Mucosa of rectum (tissue), 2 donors: ENCODE results near the gene STX12.
"Not testable (repeated sequence)": the region's sequence is repeated elsewhere in the genome, so short reads cannot be mapped to it uniquely, and the experiment has no call there.

Experiments
- H3K27ac ChIP-seq, 2 donors: one replicate each; pipeline ENCODE4 v1.7.0; 2013; ENCODE audit warnings: inconsistent platforms in 2 of 2, low read depth in 2 of 2, low read length in 2 of 2
- H3K27me3 ChIP-seq, 2 donors: one replicate each; pipeline ENCODE4 v1.7.0; 2013; ENCODE audit warnings: low read length in 2 of 2; ENCODE audit not compliant: control insufficient read depth in 2 of 2, insufficient read depth in 2 of 2
- H3K36me3 ChIP-seq, 2 donors: one replicate each; pipeline ENCODE4 v1.7.0; 2013; ENCODE audit warnings: low read length in 2 of 2; ENCODE audit not compliant: control insufficient read depth in 2 of 2, insufficient read depth in 2 of 2
- H3K4me1 ChIP-seq, 2 donors: one replicate each; pipeline ENCODE4 v1.7.0; 2013; ENCODE audit warnings: low read length in 2 of 2, mild to moderate bottlenecking in 1 of 2; ENCODE audit not compliant: control insufficient read depth in 2 of 2, insufficient read depth in 2 of 2
- H3K4me3 ChIP-seq, 2 donors: one replicate each; pipeline ENCODE4 v1.7.0; 2013; ENCODE audit warnings: low read length in 2 of 2
- H3K9ac ChIP-seq, 2 donors: one replicate each; pipeline ENCODE4 v1.7.0; 2013; ENCODE audit warnings: low read length in 2 of 2, low read depth in 1 of 2, mild to moderate bottlenecking in 1 of 2
- H3K9me3 ChIP-seq, 2 donors: one replicate each; pipeline ENCODE4 v1.7.0; 2013; ENCODE audit warnings: low read length in 2 of 2; ENCODE audit not compliant: control insufficient read depth in 2 of 2
- donor health status: healthy.
- donor health status: Normal muscosa, but diverticular disease.

STX12 gene

GRCh38 chr1:27823784-27824183 is 50.8 kb downstream of the STX12 start:
- Histone ChIP-seq H3K36me3 (peaks cover 24 to 25% of the 10 kb centered on the region in 2 donors), H3K9ac (no peak overlapping the region), H3K27ac (no peak overlapping the region), H3K4me1 (no peaks in the 10 kb centered on the region), H3K27me3 (no peaks in the 10 kb centered on the region), H3K4me3 (no peak overlapping the region), H3K9me3 (no peaks in the 10 kb centered on the region)

DNA sequence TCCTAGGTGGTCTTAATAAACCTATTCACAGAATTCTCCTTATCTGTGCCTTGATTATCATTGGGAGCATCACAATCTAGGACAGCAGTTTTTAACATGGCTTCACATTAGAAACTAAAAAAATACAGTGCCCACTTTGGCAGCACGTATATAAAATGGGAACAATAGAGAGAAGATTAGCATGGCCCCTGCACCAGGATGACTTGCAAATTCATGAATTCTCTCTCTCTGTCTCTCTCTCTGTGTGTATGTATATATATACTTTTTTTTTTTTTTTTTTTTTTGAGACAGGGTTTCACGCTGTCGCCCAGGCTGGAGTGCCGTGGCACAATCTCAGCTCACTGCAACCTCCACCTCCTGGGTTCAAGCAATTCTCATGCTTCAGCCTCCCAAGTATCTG is 51.4 kb downstream of the STX12 start:
- H3K9me3 ChIP-seq = no peaks in the 10 kb centered on the region
- H3K4me1 ChIP-seq = no peaks in the 10 kb centered on the region

DNA sequence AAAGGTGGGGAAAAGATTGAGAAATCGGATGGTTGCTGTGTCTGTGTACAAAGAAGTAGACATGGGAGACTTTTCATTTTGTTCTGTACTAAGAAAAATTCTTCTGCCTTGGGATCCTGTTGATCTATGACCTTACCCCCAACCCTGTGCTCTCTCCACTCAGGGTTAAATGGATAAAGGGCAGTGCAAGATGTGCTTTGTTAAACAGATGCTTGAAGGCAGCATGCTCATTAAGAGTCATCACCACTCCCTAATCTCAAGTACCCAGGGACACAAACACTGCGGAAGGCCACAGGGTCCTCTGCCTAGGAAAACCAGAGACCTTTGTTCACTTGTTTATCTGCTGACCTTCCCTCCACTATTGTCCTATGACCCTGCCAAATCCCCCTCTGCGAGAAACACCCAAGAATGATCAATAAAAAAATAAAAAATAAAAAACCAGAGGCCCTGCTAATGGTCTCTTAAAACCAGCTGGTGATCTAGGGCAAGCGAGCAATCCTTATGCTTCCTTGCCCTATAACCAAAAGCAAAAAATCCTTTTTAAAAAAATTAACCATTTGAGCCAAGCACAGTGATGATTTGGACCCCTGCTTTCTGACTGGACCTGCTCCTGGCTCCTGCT is 56.4 kb downstream of the STX12 start:
- H3K27me3 ChIP-seq, H3K27ac ChIP-seq, H3K9me3 ChIP-seq, H3K4me1 ChIP-seq: not testable (repeated sequence)
- Histone ChIP-seq H3K4me3 (peak overlapping the region in 1 of 2 donors; percentile 90), H3K36me3 (peaks cover 10 to 14% of the 10 kb centered on the region in 2 donors), H3K9ac (peak overlapping the region in 1 of 2 donors; percentile 87)

More for the DNA sequence above, 51.4 kb downstream of the STX12 start:
- no peaks in the 10 kb centered on the region for H3K27me3 ChIP-seq
- no peak overlapping the region for H3K4me3 ChIP-seq
- no peak overlapping the region for H3K27ac ChIP-seq
- peaks cover 20 to 23% of the 10 kb centered on the region in 2 donors for H3K36me3 ChIP-seq
- H3K9ac ChIP-seq = no peak overlapping the region

DNA sequence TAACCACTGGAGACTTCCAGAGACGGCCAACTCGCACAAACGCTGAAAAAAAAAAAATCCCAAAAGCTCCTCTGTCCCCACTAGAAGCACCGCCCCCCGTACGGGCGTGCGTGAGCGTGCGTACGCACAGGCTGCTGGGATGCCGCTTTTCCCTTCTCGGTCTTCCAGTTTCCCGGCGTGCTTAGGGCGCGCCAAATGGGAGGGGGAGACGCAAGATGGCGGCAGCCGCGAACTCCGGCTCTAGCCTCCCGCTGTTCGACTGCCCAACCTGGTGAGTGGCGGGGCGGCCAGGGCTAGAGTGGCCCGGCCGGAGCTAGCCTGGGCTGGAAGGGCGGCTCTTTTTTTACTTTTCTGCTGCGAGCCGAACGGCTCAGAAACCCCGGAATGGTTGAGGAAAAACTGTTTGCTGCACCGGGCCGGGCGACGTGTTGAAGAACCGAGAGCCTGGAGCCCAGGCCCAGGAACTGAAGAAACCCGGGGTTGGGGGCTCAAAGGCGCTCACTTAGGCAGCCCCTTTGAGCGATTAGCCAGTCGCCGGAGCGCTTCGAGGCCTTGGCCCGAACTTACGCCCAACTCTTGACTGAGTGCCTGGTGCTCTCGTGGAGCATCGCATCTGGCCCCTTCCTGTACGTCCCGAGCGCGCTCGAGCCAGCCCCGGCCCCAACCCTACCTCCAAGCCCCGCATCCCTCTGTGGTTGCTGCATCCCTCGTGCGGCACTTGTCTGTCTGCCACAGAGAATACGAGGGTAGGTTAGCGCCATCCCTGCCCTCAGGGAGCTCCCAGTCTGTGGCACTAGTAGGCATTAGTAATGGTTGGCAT is 57.8 kb downstream of the STX12 start, which contains the start of gene PPP1R8:
PPP1R8 (plus strand) TSS at position 162 of the 820 bp plus-strand sequence; CDS start at position 216, 54 bp downstream.
- Histone ChIP-seq H3K4me1 (peaks cover 4 to 7% of the 10 kb centered on the region in 2 donors), H3K36me3 (peaks cover 12 to 15% of the 10 kb centered on the region in 2 donors), H3K9me3 (no peaks in the 10 kb centered on the region), H3K27me3 (no peaks in the 10 kb centered on the region), H3K4me3 (peak within 1 kb of the TSS; percentile 68 to 90), H3K9ac (peak within 1 kb of the TSS; percentile 87 to 92), H3K27ac (peak within 1 kb of the TSS; percentile 76 to 77)

GRCh38 chr1:27831568-27832410 is 58.8 kb downstream of the STX12 start:
- H3K27ac ChIP-seq = no peak overlapping the region
- peaks cover 4 to 7% of the 10 kb centered on the region in 2 donors for H3K4me1 ChIP-seq
- no peaks in the 10 kb centered on the region for H3K9me3 ChIP-seq
- H3K4me3 ChIP-seq = peak overlapping the region; percentile 68 to 90
- H3K27me3 ChIP-seq = no peaks in the 10 kb centered on the region
- H3K36me3 ChIP-seq = peaks cover 12 to 15% of the 10 kb centered on the region in 2 donors
- peak overlapping the region in 1 of 2 donors; percentile 87 for H3K9ac ChIP-seq

DNA sequence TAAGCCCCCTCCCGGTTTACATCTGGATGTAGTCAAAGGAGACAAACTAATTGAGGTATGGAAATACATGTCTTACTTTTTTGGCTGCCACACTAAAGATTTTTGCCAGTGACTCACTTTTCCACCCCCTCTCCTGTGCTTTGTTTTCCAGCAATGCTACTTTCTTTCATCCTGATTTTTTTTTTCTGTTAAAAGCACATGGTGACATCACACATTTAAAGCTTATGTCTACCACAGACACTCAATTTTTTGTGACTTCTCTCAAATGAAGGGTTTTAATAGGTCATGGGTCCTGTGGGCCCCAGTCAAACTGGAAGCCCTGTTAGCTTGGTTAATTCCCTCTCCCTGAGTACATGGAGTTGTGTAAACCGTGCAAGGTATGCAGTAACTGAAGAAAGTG is 59.7 kb downstream of the STX12 start:
- Histone ChIP-seq H3K27me3 (no peaks in the 10 kb centered on the region), H3K36me3 (peaks cover 12 to 15% of the 10 kb centered on the region in 2 donors), H3K27ac (no peak overlapping the region), H3K4me3 (no peak overlapping the region), H3K9me3 (no peaks in the 10 kb centered on the region), H3K9ac (no peak overlapping the region), H3K4me1 (peaks cover 4 to 7% of the 10 kb centered on the region in 2 donors)

GRCh38 chr1:27833470-27833869 is 60.5 kb downstream of the STX12 start:
- no peak overlapping the region for H3K27ac ChIP-seq
- H3K4me1 ChIP-seq = peaks cover 4 to 7% of the 10 kb centered on the region in 2 donors
- H3K4me3 ChIP-seq = no peak overlapping the region
- peaks cover 12 to 15% of the 10 kb centered on the region in 2 donors for H3K36me3 ChIP-seq
- no peaks in the 10 kb centered on the region for H3K9me3 ChIP-seq
- no peaks in the 10 kb centered on the region for H3K27me3 ChIP-seq
- no peak overlapping the region for H3K9ac ChIP-seq

GRCh38 chr1:27835046-27835445 is 62.0 kb downstream of the STX12 start:
- Histone ChIP-seq H3K9ac (no peak overlapping the region), H3K36me3 (peaks cover 15 to 19% of the 10 kb centered on the region in 2 donors), H3K4me3 (no peak overlapping the region), H3K27ac (no peak overlapping the region), H3K27me3 (no peaks in the 10 kb centered on the region), H3K4me1 (peaks cover 4 to 7% of the 10 kb centered on the region in 2 donors), H3K9me3 (no peaks in the 10 kb centered on the region)

DNA sequence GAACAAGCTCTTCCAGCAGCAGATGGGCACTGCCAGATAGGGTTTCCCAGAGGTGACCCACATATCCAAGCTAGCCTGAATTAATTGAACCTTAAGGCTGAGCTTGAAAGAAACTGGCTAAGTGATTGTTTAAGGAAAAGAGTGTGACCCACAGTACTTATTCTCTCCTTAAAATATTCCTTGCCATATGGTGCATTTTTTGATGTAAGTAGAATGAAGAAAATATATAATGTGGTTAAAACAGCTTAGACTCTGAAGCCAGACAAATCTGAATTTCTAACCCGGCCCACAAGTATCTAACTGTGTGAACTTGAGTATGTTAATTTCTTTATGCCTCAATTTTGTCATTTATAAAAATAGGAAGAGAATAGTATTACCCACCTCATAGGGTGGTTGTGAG is 62.5 kb downstream of the STX12 start:
- no peaks in the 10 kb centered on the region for H3K9me3 ChIP-seq
- no peak overlapping the region for H3K4me3 ChIP-seq
- no peaks in the 10 kb centered on the region for H3K27me3 ChIP-seq
- H3K36me3 ChIP-seq = peaks cover 20 to 23% of the 10 kb centered on the region in 2 donors
- no peak overlapping the region for H3K9ac ChIP-seq
- H3K27ac ChIP-seq = no peak overlapping the region
- peaks cover 4 to 7% of the 10 kb centered on the region in 2 donors for H3K4me1 ChIP-seq
